Measurements from ENCODE around the gene CYP2W1. TPM values are rescaled to one million over a fixed set of nuclear protein-coding genes. Genes with fewer than 3 reads are reported as not detected.
A peak's percentile ranks its signal among the peaks of the same experiment; 100 is the strongest.

CYP2W1 gene
- total RNA-seq, 1 donor from 2014 or later = not detected

DNA sequence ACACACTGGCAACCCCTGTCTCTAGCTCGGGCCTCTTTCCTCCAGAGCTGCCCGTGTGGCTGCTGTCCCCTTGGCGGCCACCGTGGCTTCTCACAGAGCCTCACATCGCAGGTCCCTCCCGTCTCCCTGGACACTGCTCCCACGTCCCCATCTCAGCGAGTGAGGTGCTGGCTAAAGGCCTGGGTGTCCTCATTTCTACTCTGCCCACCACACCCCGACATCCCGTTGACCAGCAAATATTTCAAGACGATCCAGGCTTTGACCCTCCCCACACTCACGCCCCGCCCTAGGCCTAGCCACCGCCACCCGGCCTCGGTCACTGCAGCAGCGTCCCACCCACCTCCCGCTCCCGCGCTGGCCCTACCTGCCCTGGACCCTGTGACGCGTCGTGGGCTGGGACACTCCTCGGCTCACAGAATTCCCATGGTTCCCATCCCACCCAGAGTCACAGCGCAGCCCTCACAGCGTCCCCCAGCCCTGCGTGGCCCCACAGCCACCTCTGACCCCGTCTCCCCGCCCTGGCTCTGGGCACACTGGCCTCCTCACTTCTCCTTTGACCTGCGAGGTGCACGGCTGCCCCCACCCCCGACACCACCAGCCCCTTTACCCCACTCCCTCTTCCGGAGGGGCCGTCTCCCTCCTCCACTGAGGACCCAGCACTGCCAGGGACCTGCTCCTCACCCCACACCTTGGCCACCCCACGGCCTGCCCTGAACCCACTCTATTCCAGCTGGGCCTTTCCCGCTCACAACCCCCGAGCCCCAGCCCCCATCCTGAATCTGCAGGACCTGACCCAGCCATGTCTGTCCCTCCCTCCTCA lies 35.4 kb upstream of the CYP2W1 start:
- no peak overlapping the region for H3K4me2 ChIP-seq (ENCODE audit: low read length)
- Mint-ChIP-seq H3K27ac (ENCODE audit: unreplicated experiment) (no peak overlapping the region), H3K9me3 (ENCODE audit: unreplicated experiment) (no peaks in the 10 kb centered on the region), H3K36me3 (ENCODE audit: low read depth, unreplicated experiment) (no peaks in the 10 kb centered on the region), H3K4me1 (ENCODE audit: low read depth, unreplicated experiment) (no peaks in the 10 kb centered on the region), H3K27me3 (ENCODE audit: low read depth, unreplicated experiment) (peaks cover 11% of the 10 kb centered on the region), H3K4me3 (ENCODE audit: unreplicated experiment) (no peak overlapping the region)
- H4K20me1 ChIP-seq (ENCODE audit: insufficient read depth, low read length) = no peaks in the 10 kb centered on the region
- DNase-seq (ENCODE audit: low read depth) = no peak
- H3K9me3 ChIP-seq (ENCODE audit: insufficient read depth, low read depth, low read length) = no peaks in the 10 kb centered on the region
- FAIRE-seq = no peak
- H3K4me3 ChIP-seq (ENCODE audit: insufficient read depth, low read depth, low read length) = no peak overlapping the region
- H3K27ac ChIP-seq (ENCODE audit: low read depth, low read length) = no peak overlapping the region
- no peaks in the 10 kb centered on the region for H3K36me3 ChIP-seq (ENCODE audit: insufficient read depth, low read length)
- H3K9ac ChIP-seq (ENCODE audit: low read length) = no peak overlapping the region
- no peak overlapping the region for H2AFZ ChIP-seq (ENCODE audit: low read depth, low read length)
- H3K79me2 ChIP-seq (ENCODE audit: insufficient read depth, low read length) = no peaks in the 10 kb centered on the region
- no peaks in the 10 kb centered on the region for H3K27me3 ChIP-seq (ENCODE audit: insufficient read depth, low read length)
- H3K4me1 ChIP-seq (ENCODE audit: insufficient read depth, low read length) = no peaks in the 10 kb centered on the region
- no peak for TF ChIP-seq EZH2 (IDR thresholded peaks at IDR 0.05; ENCODE audit: insufficient read depth, low read length)
- TF ChIP-seq, protein P1, sequence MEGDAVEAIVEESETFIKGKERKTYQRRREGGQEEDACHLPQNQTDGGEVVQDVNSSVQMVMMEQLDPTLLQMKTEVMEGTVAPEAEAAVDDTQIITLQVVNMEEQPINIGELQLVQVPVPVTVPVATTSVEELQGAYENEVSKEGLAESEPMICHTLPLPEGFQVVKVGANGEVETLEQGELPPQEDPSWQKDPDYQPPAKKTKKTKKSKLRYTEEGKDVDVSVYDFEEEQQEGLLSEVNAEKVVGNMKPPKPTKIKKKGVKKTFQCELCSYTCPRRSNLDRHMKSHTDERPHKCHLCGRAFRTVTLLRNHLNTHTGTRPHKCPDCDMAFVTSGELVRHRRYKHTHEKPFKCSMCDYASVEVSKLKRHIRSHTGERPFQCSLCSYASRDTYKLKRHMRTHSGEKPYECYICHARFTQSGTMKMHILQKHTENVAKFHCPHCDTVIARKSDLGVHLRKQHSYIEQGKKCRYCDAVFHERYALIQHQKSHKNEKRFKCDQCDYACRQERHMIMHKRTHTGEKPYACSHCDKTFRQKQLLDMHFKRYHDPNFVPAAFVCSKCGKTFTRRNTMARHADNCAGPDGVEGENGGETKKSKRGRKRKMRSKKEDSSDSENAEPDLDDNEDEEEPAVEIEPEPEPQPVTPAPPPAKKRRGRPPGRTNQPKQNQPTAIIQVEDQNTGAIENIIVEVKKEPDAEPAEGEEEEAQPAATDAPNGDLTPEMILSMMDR (IDR thresholded peaks at IDR 0.05; ENCODE audit: insufficient read depth, low read depth, low read length) = no peak

DNA sequence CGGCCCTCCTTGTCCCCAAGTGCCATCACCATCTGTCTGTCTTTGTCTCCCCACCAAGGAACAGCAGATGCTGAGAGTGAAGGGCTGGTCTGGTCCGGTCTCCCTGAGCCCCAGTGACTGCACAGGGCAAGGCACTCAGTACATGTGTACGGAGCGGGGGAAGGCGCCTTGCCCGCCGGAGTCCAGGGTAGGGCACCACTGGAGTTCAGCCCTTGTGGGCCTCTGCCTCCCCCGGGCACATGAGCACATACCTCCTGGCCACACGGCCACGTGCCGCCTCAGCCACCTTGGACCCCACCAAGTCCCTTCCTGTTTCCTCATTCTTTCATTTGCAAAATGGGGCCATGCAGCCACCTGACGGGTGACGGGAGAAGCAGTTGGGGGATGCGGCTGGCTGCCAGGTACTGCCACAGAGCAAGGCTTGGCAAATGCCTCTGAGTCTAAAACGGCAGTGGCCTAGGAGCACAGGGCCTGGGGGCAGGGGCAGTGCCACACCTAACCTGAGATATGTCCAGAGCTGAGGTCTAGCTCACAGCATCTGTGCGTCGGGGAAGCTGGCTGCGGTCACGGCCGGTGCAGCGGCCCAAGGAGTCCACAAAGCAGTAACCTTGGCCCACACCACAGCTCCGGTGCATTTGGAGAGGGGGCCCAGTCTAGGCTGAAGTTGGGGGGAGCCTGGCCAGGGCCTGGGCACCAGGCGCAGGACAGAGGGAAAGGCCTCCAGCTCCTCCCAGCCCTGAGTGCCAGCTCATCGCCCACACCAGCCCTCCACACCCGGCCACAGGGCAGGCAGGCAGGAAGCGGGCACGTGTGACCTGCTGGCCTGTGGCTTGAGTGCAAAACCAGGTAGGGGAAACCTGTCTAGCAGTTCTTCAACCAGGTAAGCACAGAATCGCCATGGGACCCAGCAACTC lies 33.7 kb upstream of the CYP2W1 start:
- no peaks in the 10 kb centered on the region for H3K9me3 Mint-ChIP-seq (ENCODE audit: unreplicated experiment)
- H3K4me1 ChIP-seq (ENCODE audit: insufficient read depth, low read length) = peaks cover 5% of the 10 kb centered on the region
- H3K79me2 ChIP-seq (ENCODE audit: insufficient read depth, low read length) = no peaks in the 10 kb centered on the region
- H4K20me1 ChIP-seq (ENCODE audit: insufficient read depth, low read length) = peaks cover 3% of the 10 kb centered on the region
- FAIRE-seq (no peak), DNase-seq (ENCODE audit: low read depth) (no peak)
- TF ChIP-seq, protein P1 (IDR thresholded peaks at IDR 0.05; ENCODE audit: insufficient read depth, low read depth, low read length) = no peak
- TF ChIP-seq EZH2 (IDR thresholded peaks at IDR 0.05; ENCODE audit: insufficient read depth, low read length) = no peak
- H3K4me3 ChIP-seq (ENCODE audit: insufficient read depth, low read depth, low read length) = no peak overlapping the region
- peaks cover 12% of the 10 kb centered on the region for H3K27me3 Mint-ChIP-seq (ENCODE audit: low read depth, unreplicated experiment)
- H3K4me1 Mint-ChIP-seq (ENCODE audit: low read depth, unreplicated experiment) = no peaks in the 10 kb centered on the region
- no peaks in the 10 kb centered on the region for H3K36me3 ChIP-seq (ENCODE audit: insufficient read depth, low read length)
- peak overlapping the region; percentile 67 for H3K4me3 Mint-ChIP-seq (ENCODE audit: unreplicated experiment)
- H3K9ac ChIP-seq (ENCODE audit: low read length) = no peak overlapping the region
- peaks cover 6% of the 10 kb centered on the region for H3K27me3 ChIP-seq (ENCODE audit: insufficient read depth, low read length)
- no peak overlapping the region for H3K27ac Mint-ChIP-seq (ENCODE audit: unreplicated experiment)
- no peaks in the 10 kb centered on the region for H3K36me3 Mint-ChIP-seq (ENCODE audit: low read depth, unreplicated experiment)
- no peak overlapping the region for H2AFZ ChIP-seq (ENCODE audit: low read depth, low read length)
- H3K4me2 ChIP-seq (ENCODE audit: low read length) = no peak overlapping the region
- H3K9me3 ChIP-seq (ENCODE audit: insufficient read depth, low read depth, low read length) = no peaks in the 10 kb centered on the region
- no peak overlapping the region for H3K27ac ChIP-seq (ENCODE audit: low read depth, low read length)
